Skin epidermis (tissue), 12 donors: ENCODE results near the gene ARFGEF3.
"Not testable (repeated sequence)": the region's sequence is repeated elsewhere in the genome, so short reads cannot be mapped to it uniquely, and the experiment has no call there.

ENCODE experiments used
- H3K27ac ChIP-seq, 21 experiments: fragments of 200-600 bp; sonication (generic) in 11 of 21; one replicate each; pipeline ENCODE4 v1.5.0; 2020; ENCODE audit warnings: mild to moderate bottlenecking in 3 of 21, inconsistent platforms in 2 of 21, moderate library complexity in 2 of 21
- H3K4me3 ChIP-seq, 7 experiments: fragments of 200-600 bp; sonication (generic) in 2 of 7; one replicate each; pipeline ENCODE4 v1.5.0; 2020; ENCODE audit warnings: inconsistent platforms in 2 of 7, mild to moderate bottlenecking in 2 of 7, moderate library complexity in 1 of 7

ARFGEF3 gene

GRCh38 chr6:138161338-138162110 lies at the start of gene ARFGEF3:
ARFGEF3 (plus strand) TSS chr6:138161939; CDS start chr6:138162087, 148 bp downstream.
- Histone ChIP-seq H3K4me3 (peak within 1 kb of the TSS; percentile 38 to 58 (median 50)), H3K27ac (peak within 1 kb of the TSS in 9 of 21 experiments; percentile 8 to 84 (median 63))

DNA sequence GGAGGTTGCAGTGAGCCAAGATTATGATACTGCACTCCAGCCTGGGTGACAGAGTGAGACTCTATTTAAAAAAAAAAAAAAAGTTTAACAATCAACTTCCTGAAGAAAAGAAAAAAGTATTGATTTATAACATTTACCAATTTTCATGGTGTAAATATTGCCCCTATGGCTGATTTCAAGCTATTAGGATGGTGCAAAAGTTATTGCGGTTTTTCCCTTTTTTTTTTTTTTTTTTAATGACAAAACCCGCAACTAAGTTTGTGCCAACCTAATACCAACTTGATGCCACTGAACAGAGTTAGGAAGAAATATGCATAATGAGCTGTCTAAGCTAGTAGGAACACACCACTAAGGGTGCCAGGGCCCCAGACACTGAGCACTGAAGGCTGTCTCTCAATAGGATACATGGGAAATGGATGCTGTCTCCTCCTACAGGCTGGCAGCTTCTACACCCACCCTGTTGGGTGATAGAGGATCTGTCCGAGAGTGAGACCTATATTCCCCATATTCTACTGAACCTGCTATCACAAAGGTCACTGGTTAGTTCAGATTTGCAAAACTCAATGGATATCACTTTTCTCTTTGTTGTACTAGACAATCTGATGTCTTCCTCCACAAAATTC lies 48.0 kb upstream of the ARFGEF3 start:
- Histone ChIP-seq H3K4me3 (no peak overlapping the region), H3K27ac (no peak overlapping the region)

- H3K27ac ChIP-seq = no peak overlapping the region
- no peak overlapping the region for H3K4me3 ChIP-seq
Observed at GRCh38 chr6:138115201-138115600, 46.5 kb upstream of the ARFGEF3 start.

DNA sequence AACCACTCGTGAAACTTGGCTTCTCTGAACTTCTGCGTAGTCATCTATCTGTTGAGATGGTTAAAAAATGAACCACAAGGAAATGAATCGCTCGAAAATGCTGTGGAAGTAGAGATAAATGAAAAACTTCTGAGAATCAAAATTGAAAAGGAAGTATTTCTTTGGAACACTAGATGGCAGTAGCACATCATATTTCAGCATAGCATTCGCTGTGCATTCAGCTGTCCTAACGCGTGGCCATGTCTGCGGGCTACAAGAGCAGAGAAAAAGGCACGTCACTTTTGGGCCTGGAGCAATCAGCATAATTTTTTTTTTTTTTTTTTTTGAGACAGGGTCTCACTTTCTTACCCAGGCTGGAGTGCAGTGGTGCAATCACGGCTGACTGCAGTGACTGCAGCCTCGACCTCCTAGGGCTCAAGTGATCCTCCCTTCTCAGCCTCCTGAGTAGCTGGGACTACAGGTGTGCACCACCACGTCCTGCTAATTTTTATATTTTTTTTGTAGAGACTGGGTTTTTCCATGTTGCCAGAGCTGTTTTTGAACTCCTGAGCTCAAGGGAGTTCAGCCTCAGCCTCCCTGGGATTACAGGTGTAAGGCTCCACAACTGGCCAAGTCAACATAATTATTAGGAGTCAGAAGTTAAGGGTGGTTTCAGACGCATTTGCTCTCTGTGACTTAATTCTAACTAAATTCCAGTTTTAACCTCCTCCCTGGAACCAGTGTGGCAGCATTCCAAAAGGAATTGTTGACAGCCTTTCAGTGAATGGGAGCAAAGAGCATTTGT lies 45.7 kb upstream of the ARFGEF3 start:
- Histone ChIP-seq H3K27ac (no peak overlapping the region), H3K4me3 (no peak overlapping the region)

- H3K27ac ChIP-seq = no peak overlapping the region
- H3K4me3 ChIP-seq = no peak overlapping the region
Observed at GRCh38 chr6:138116661-138116999, 45.1 kb upstream of the ARFGEF3 start.

- H3K27ac ChIP-seq = no peak overlapping the region
- H3K4me3 ChIP-seq = no peak overlapping the region
Observed at GRCh38 chr6:138117376-138117914, 44.3 kb upstream of the ARFGEF3 start.

- H3K27ac ChIP-seq, H3K4me3 ChIP-seq: not testable (repeated sequence)
Observed at GRCh38 chr6:138119229-138119628, 42.5 kb upstream of the ARFGEF3 start.

GRCh38 chr6:138119976-138120375 lies 41.8 kb upstream of the ARFGEF3 start:
- H3K4me3 ChIP-seq = no peak overlapping the region
- no peak overlapping the region for H3K27ac ChIP-seq

DNA sequence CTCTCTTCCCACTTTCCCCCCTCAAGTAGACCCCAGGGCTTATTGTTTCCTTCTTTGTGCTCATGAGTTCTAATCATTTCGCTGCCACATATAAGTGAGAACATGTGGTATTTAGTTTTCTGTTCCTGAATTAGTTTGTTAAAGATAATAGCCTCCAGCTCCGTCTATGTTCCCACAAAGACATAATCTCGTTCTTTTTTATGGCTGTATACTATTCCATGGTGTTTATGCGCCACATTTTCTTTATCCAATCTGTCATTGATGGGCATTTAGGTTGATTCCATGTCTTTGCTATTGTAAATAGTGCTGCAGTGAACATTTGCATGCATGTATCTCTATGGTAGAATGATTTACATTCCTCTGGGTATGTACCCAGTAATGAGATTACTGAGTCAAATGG lies 37.6 kb upstream of the ARFGEF3 start:
- Histone ChIP-seq H3K27ac (no peak overlapping the region), H3K4me3 (no peak overlapping the region)

GRCh38 chr6:138128096-138128495 lies 33.6 kb upstream of the ARFGEF3 start:
- H3K4me3 ChIP-seq = no peak overlapping the region
- H3K27ac ChIP-seq = no peak overlapping the region

DNA sequence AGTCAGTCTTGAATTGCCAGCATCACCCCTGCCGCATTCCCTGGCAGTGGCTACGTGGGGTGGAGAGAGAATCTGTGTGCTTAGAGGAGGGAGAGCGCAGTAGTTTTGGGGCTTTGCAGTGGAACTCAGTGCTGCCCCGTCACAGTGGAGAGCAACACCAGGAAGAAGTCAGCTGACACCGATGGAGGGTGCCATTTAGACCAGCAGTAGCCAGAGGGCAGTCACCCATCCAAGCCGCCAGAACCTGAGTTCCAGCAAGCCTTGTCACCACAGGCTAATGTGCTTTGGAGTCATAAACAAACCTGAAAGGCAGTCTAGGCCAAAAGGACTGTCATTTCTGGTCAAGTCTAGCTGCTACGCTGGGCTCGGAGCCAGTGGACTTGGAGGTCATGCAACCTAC lies 32.5 kb upstream of the ARFGEF3 start:
- Histone ChIP-seq H3K4me3 (no peak overlapping the region), H3K27ac (no peak overlapping the region)

DNA sequence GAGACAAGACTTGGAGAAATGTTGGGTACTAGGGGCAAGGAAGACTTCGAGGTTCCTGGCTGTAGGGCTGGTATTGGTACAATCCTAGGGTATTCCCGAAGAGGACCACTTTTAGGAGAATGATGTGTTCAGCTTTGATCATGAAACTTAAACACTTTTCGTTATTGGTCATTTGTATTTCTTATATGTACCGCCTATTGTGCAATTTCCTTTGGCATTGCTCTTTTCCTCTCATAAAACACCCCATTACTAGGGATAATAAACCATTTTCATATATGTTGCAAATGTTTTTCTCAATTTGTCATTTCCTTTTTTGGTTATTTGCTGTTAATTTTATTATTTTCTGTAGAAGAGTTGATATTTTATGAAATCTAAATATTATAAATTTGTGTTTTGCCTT lies 18.9 kb upstream of the ARFGEF3 start:
- Histone ChIP-seq H3K27ac (no peak overlapping the region), H3K4me3 (no peak overlapping the region)

DNA sequence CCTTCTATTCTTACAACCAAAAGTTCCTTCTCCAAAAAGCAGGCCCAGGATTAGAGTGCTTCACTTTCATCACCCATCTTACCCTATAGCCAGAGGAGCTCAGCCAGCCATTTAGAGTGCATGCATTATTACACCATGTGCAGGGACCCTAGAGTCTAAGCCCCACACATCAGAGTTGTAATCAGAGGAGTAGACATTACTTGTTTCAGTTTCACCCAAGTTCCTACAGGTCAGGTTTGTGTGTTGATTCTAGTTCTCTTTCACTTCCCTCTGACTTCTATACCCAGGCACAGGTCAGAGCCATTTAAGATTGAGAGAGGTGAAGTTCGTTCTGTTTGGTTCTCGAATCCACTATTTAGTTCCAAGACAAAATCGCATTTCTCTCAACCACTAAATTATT lies 16.3 kb upstream of the ARFGEF3 start:
- Histone ChIP-seq H3K4me3 (no peak overlapping the region), H3K27ac (no peak overlapping the region)

DNA sequence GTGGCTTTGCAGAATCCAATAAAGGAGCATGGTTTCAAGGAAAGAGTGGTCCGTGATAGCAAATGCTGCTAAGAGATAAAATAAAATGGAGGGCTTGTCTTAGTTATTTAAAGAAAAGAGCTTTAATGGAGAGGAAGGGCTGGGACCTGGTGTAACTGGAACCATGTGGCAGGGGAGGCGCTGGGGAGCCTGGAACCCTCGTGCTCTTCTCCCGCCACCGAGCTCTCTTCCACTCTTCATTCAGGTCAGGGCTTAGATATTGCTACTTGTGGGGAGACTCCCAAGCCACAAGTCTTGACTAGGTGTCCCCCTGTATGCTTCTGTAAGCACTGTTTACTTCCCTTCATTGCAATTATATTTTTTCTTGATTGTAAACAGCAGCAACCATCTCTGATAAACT lies 15.2 kb upstream of the ARFGEF3 start:
- H3K27ac ChIP-seq = no peak overlapping the region
- no peak overlapping the region for H3K4me3 ChIP-seq

DNA sequence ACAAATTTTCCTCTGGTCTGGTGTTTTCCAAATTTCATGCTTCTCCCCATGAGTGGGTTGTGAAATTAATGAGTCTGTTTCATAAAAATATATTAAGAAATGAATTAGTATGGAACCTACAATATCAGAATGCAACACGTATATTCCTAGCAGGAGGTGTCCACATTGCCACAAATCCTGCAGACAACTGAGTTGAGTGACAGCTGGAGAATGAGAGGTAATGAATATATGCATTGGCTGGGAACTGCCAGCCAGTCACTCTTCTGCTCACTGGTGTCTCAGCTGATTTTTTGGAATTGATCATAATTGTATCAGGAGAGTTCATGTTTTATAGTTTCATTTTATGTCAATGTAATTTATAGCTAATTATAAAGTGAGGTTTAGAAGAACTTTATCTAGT lies 6.3 kb upstream of the ARFGEF3 start:
- Histone ChIP-seq H3K27ac (no peak overlapping the region), H3K4me3 (no peak overlapping the region)

DNA sequence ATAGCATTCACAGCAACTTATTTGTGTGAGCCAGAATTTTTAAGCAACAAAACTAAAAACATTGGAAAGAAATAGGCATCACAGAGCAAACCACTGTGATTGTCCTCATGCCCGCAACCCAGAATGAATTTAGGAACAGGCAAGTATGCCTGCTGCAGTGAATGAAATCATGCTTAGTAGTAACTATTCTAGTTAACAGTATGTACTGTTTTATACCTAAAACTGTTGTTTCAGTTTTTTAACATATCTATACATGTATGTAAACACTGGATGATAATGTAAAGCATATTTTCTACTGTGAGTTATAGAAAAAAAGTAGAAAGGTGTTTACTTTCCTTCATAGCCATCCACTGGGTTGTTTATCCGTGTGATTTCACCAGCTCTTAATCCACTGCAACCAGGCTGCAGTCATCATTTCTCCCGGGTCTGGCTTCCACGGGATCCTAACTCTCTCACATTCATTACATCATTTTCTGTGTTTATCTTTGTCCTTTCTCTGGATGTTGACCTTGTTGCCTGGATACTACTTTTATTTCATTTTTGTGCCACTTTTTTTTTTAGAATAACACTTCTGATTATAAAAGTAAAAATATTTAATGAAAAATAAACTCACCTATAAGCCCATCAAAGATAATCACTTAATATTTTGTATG lies 3.6 kb upstream of the ARFGEF3 start:
- Histone ChIP-seq H3K27ac (no peak overlapping the region), H3K4me3 (no peak overlapping the region)

DNA sequence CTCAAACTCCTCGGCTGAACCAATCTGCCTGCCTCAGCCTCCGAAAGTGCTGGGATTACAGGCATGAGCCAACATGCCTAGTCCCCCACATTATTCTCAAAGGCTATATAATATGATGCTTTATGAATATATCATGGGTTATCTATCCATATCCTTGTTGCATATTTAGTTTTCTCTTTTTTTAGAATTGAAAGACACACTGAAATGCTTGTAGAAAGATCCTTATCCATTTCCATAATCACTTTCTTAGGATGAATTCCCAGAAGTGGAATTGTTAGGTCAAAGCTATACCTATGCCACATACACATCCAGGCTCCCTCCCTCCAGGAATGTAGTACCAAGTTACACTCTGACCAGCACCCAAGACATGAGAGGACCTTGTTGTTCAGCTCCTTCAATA lies 2.5 kb upstream of the ARFGEF3 start:
- H3K4me3 ChIP-seq = no peak overlapping the region
- H3K27ac ChIP-seq = no peak overlapping the region

DNA sequence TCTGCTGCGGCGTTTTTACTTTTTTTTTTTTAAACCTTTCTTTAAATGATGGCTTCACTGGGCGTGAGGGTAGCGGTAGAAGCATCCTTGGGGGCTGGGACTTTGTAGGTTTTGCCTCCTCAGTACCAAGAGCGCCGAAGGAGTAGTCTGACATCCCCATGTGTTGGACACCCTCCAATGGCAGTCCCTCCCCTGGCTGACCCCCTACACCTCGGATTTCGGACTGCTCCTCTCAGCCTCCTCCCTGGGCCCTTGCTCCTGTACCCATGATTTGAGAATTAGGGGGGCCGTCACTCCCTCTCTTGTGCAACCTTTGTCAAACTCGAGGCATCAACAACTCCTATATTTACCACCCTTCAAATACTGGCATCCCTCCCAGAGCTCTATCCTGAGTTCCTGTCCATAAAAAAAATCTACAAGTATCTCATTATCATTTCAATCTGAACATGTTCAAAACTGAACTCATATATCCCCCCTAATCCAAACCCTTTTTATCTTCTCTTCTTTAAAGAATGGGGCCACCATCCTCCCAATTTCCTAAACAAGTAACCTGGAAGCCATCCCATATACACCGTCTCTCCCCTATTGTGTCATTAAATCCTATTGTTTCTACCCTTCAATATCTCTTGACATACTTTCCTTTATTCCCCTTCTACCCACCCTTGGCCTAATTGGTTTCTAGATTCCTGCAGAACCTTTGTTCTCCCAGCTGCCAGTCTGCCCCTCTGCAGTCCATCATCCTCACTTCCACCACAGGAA lies 1.2 kb upstream of the ARFGEF3 start:
- Histone ChIP-seq H3K4me3 (peak overlapping the region in 2 of 7 experiments; percentile 56 to 58), H3K27ac (no peak overlapping the region)

DNA sequence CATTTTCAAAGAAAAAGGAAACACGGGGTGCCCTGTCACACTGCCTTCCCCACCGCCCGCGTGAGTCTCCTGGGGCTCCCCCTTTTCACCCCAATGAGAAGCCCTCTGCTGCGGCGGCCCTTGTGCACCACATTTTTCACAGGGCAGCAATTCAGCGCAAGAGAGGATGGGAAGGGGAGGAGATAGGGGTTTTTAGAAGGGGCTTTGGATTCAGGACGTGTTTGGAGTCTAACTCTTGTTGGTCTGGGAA lies 726 bp upstream of the ARFGEF3 start:
- peak overlapping the region in 6 of 7 experiments; percentile 40 to 58 (median 51) for H3K4me3 ChIP-seq
- no peak overlapping the region for H3K27ac ChIP-seq
